ENCODE data around the gene SAT1.

Gene SAT1

GRCh38 chrX:23828881-23829280 lies 45.9 kb downstream of the SAT1 start:
- Histone ChIP-seq H2AFZ (no peak overlapping the region), H3K4me1 (no peaks in the 10 kb centered on the region), H3K4me2 (ENCODE audit: low read length) (no peak overlapping the region), H3K79me2 (no peaks in the 10 kb centered on the region), H3K27ac (no peak overlapping the region), H3K36me3 (ENCODE audit: control insufficient read depth, insufficient read depth, low read length) (no peaks in the 10 kb centered on the region), H3K4me3 (ENCODE audit: low read depth, low read length) (no peak overlapping the region), H3K27me3 (ENCODE audit: control insufficient read depth, insufficient read depth, low read length) (no peaks in the 10 kb centered on the region), H3K9me3 (ENCODE audit: control insufficient read depth, low read length) (no peaks in the 10 kb centered on the region), H3K9ac (no peak overlapping the region)
- TF ChIP-seq CTCF (IDR thresholded peaks at IDR 0.05), result no peak

- Histone ChIP-seq H3K4me1 (no peaks in the 10 kb centered on the region), H3K79me2 (no peaks in the 10 kb centered on the region), H3K27ac (no peak overlapping the region), H3K9me3 (ENCODE audit: control insufficient read depth, low read length) (no peaks in the 10 kb centered on the region), H3K4me2 (ENCODE audit: low read length) (no peak overlapping the region), H3K36me3 (ENCODE audit: control insufficient read depth, insufficient read depth, low read length) (no peaks in the 10 kb centered on the region), H3K9ac (no peak overlapping the region), H3K4me3 (ENCODE audit: low read depth, low read length) (no peak overlapping the region), H3K27me3 (ENCODE audit: control insufficient read depth, insufficient read depth, low read length) (no peaks in the 10 kb centered on the region), H2AFZ (no peak overlapping the region)
- no peak for TF ChIP-seq CTCF (IDR thresholded peaks at IDR 0.05)
Observed at GRCh38 chrX:23832721-23833120, 49.7 kb downstream of the SAT1 start.
